ENCODE measurements around the gene RGMB.

DNA sequence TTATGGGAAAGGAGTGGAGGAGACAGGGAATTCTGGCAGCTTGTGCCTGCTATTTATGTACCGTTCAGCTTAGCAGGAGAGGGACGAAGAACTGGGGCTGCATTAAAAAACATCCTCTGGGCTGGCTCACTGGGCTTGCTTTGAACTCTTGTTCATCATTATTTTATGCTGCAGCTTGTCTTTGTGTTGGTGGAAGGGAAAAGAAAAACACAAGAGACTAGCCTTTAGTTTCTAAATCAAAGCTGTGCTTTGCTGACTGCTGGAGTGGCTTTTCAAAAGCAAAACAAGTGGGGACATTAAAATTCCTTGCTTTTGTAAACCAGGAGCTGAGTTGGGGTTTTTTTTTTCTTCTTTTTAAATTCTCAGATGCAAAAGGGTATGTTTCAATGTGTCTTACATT, 5.9 kb upstream of the RGMB start:
- no peak for TF ChIP-seq POLR2A (IDR thresholded peaks at IDR 0.05)
- no peak for TF ChIP-seq CTCF (IDR thresholded peaks at IDR 0.05)
